Suprapubic skin (tissue), 4 donors: Measurements from ENCODE around the gene RHOB. TPM values are rescaled to one million over a fixed set of nuclear protein-coding genes. Genes with fewer than 3 reads are reported as not detected.

Experiments used
- DNase-seq, 2 donors: peaks; one replicate each; pipeline ENCODE4 v3.0.0-alpha.2; 2019; ENCODE audit warnings: low spot score in 2 of 2
- H3K27ac ChIP-seq: fragments of 200-600 bp; sonication (generic); one replicate; pipeline ENCODE4 v1.5.1; 2019
- H3K27me3 ChIP-seq: fragments of 200-600 bp; sonication (generic); one replicate; pipeline ENCODE4 v1.5.1; 2019
- H3K36me3 ChIP-seq: fragments of 200-600 bp; sonication (generic); one replicate; pipeline ENCODE4 v1.5.1; 2019
- H3K4me1 ChIP-seq: fragments of 200-600 bp; sonication (generic); one replicate; pipeline ENCODE4 v1.5.1; 2019
- H3K4me3 ChIP-seq: fragments of 200-600 bp; sonication (generic); one replicate; pipeline ENCODE4 v1.5.1; 2019; ENCODE audit warnings: mild to moderate bottlenecking
- H3K9me3 ChIP-seq: fragments of 200-600 bp; sonication (generic); one replicate; pipeline ENCODE4 v1.5.1; 2019
- EP300 ChIP-seq: sonication (generic); formaldehyde crosslinking; IDR thresholded peaks from one replicate; pipeline ENCODE4 v1.6.1; 2017; ENCODE audit warnings: antibody characterized with exemption
- POLR2A ChIP-seq, 2 donors: fragments of 450-650 bp; IDR thresholded peaks; one replicate each; pipeline ENCODE4 v1.6.1; 2017; ENCODE audit warnings: antibody characterized with exemption in 2 of 2, mild to moderate bottlenecking in 2 of 2, moderate library complexity in 2 of 2
- POLR2AphosphoS5 ChIP-seq, 3 donors: sonication (generic); formaldehyde crosslinking; IDR thresholded peaks; one replicate each; pipeline ENCODE4 v1.6.1; 2017; ENCODE audit warnings: antibody characterized with exemption in 3 of 3
- WGBS: methylation state at CpG from one replicate; pipeline ENCODE4 v1.1.5; 2018; 5-methylcytosine and 5-hydroxymethylcytosine counted together
- total RNA-seq, 4 donors: library from RNA; depleted of rRNA; stranded (reverse); fragments of >200 nt; gene quantifications; one replicate each; pipeline ENCODE4 v1.1.0, GENCODE V29; 2016
- TF ChIP-seq, protein P1 (sequence below), 2 donors: fragments of 200-600 bp in 1 of 2; fragments of 450-650 bp in 1 of 2; sonication (generic) in 1 of 2; IDR thresholded peaks; one replicate each; pipeline ENCODE4 v1.5.1; 2016 to 2019; ENCODE audit warnings: antibody characterized with exemption in 2 of 2, mild to moderate bottlenecking in 1 of 2, moderate library complexity in 1 of 2

RHOB gene
- total RNA-seq, 4 donors from 2014 or later: 404 to 719 (median 568) TPM

DNA sequence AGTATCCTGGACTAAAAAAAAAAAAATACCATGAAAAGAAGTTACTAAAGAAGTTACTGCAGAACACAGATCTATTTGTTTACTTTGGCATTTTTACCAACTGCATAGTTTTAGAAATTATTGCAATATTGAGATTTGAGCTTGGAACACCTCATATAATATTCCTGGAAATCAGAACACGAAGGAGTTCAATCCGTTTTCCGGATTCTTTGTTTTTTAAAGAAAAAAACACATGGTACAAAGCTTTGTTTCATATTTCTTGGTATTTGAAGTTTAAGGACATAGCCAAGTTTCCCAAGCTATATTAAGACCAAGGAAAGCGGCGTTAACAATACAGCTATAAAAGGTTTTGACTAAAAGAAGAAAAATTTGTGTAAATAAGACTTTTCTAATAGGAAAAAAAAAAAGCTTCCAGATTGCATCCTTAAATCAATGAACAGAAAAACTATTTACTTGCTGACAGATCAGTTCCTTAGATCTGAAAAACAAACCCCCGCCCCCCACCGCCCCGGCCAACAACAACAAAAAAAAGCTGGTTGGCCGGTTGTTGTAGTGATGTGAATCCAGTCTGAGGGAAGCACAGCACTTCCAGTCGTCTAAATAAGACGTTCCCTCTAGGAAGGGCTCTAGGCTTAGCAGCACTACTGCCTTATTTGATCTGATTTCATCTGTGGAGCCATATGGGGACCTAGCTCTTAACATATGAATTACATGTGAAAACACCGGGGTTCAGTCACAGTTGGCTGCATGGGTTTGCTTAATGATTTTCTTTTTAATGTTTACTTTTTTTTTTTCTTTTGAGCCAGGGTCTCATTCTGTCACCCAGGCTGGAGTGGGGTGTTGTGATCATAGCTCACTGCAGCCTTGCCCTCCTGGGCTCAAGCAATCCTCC lies 2.5 kb upstream of the RHOB start:
- no peak for TF ChIP-seq EP300
- peak; percentile 13 to 43 (median 19) for TF ChIP-seq POLR2AphosphoS5 (IDR thresholded peaks at IDR 0.05)
- TF ChIP-seq POLR2A (IDR thresholded peaks at IDR 0.05): peak in 1 of 2 donors; percentile 49
- TF ChIP-seq, protein P1, sequence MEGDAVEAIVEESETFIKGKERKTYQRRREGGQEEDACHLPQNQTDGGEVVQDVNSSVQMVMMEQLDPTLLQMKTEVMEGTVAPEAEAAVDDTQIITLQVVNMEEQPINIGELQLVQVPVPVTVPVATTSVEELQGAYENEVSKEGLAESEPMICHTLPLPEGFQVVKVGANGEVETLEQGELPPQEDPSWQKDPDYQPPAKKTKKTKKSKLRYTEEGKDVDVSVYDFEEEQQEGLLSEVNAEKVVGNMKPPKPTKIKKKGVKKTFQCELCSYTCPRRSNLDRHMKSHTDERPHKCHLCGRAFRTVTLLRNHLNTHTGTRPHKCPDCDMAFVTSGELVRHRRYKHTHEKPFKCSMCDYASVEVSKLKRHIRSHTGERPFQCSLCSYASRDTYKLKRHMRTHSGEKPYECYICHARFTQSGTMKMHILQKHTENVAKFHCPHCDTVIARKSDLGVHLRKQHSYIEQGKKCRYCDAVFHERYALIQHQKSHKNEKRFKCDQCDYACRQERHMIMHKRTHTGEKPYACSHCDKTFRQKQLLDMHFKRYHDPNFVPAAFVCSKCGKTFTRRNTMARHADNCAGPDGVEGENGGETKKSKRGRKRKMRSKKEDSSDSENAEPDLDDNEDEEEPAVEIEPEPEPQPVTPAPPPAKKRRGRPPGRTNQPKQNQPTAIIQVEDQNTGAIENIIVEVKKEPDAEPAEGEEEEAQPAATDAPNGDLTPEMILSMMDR (IDR thresholded peaks at IDR 0.05): no peak
- WGBS: 17% methylated on average over 12 of the region's 12 CpGs
- Histone ChIP-seq H3K27me3 (no peaks in the 10 kb centered on the region), H3K4me3 (peak overlapping the region; percentile 79), H3K9me3 (no peaks in the 10 kb centered on the region), H3K36me3 (peaks cover 16% of the 10 kb centered on the region), H3K27ac (peak overlapping the region; percentile 86), H3K4me1 (peaks cover 25% of the 10 kb centered on the region)
- DNase-seq: peak in 1 of 2 donors; percentile 58

DNA sequence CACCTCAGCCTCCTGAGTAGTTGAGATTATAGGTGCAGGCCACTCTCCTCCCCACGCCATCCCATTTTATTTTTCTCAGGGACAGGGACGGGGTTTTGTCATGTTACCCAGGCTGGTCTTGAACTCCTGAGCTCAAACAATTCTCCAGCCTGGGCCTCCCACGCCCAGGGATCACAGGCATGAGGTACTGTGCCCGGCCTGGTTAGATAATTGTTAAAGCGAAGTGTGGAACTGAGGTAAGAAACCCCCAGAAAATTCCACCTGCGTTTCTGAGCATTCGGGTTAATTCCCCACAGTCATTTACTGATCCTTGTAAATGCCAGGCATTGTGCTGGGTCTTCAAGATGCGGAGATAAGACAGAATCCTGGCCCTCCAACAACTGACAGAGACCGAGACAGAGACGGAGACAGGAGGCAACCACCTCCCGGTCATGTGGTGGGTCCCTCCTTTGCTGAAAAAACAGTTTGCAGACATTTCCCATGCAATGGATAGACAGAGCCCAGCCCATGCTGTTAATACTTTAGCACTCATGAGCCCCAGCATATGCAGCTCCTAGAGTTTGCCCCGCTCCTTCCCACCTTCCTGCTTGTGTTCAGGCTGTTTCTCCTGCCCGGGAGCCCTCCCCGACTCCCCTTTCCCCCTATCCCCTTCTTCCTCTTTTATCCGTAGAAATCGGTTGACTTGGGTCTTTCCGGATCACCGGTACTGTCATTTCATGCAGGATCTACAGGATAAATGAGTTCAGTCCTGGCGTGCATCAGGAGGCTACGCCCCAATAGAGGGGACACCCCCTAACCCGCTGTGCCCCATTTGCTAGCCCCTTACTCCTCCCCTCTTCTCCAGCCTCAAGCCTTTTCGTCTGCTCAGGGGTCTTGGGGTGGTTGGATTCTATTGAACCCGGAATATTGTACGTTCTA lies 1.6 kb upstream of the RHOB start:
- WGBS: 69% methylated on average over 24 of the region's 24 CpGs
- peak; percentile 63 to 71 for DNase-seq
- peak overlapping the region; percentile 74 for H3K27ac ChIP-seq
- H3K36me3 ChIP-seq: peaks cover 16% of the 10 kb centered on the region
- H3K27me3 ChIP-seq: no peaks in the 10 kb centered on the region
- TF ChIP-seq, protein P1 (IDR thresholded peaks at IDR 0.05): no peak
- TF ChIP-seq POLR2AphosphoS5 (IDR thresholded peaks at IDR 0.05) (no peak), EP300 (no peak), POLR2A (IDR thresholded peaks at IDR 0.05) (no peak)
- peak overlapping the region; percentile 79 for H3K4me3 ChIP-seq
- peaks cover 28% of the 10 kb centered on the region for H3K4me1 ChIP-seq
- H3K9me3 ChIP-seq: no peaks in the 10 kb centered on the region

DNA sequence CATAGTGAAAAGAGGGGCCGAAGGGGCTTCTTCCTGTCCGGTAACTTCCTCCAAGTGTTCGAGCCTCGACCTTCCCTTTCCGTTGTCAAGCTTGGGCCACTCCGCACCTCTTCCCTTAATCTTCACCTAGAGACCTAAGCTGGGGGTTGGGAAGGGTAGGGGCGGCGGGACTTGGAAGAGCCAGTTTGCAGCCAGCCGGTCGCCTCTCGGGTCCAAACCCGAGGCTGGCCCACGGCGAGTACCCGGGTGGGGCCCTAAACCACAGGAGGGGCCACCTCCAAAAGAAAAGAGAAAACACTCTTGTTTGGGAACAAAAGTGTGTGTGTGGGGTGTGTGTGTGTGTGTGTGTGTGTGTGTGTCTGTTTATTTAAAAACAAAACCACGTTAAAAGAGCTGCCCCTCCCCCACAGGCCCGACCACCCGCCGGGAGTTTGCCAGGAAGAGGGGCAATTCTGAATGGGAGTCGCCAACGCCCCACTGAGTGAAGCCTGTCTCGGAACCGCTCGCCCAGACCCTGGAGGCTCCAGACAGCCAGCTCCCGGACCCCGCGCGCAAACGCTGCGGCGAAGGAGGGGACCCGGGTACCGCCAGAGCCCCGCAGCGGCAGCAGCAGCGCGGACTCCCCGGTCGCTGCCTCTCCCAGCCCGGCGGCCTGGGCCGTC lies 488 bp upstream of the RHOB start:
- peak; percentile 76 to 80 for DNase-seq
- H3K4me1 ChIP-seq: peaks cover 38% of the 10 kb centered on the region
- TF ChIP-seq, protein P1 (IDR thresholded peaks at IDR 0.05): no peak
- H3K9me3 ChIP-seq: no peaks in the 10 kb centered on the region
- 15% methylated on average over 26 of the region's 42 CpGs for WGBS
- peaks cover 16% of the 10 kb centered on the region for H3K36me3 ChIP-seq
- H3K27me3 ChIP-seq: no peaks in the 10 kb centered on the region
- peak overlapping the region; percentile 79 for H3K4me3 ChIP-seq
- H3K27ac ChIP-seq: peak overlapping the region; percentile 99

DNA sequence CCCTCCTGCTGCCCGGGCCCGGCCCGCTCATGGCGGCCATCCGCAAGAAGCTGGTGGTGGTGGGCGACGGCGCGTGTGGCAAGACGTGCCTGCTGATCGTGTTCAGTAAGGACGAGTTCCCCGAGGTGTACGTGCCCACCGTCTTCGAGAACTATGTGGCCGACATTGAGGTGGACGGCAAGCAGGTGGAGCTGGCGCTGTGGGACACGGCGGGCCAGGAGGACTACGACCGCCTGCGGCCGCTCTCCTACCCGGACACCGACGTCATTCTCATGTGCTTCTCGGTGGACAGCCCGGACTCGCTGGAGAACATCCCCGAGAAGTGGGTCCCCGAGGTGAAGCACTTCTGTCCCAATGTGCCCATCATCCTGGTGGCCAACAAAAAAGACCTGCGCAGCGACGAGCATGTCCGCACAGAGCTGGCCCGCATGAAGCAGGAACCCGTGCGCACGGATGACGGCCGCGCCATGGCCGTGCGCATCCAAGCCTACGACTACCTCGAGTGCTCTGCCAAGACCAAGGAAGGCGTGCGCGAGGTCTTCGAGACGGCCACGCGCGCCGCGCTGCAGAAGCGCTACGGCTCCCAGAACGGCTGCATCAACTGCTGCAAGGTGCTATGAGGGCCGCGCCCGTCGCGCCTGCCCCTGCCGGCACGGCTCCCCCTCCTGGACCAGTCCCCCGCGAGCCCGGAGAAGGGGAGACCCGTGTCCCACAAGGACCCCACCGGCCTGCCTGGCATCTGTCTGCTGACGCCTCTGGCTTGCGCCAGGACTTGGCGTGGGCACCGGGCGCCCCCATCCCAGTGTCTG lies 767 bp downstream of the RHOB start:
- under 1% methylated on average over 41 of the region's 78 CpGs for WGBS
- peak overlapping the region; percentile 79 for H3K4me3 ChIP-seq
- H3K27ac ChIP-seq: peak overlapping the region; percentile 99
- peaks cover 16% of the 10 kb centered on the region for H3K36me3 ChIP-seq
- peak; percentile 74 to 82 for DNase-seq
- no peak for TF ChIP-seq EP300
- peak in 2 of 3 donors; percentile 81 to 84 for TF ChIP-seq POLR2AphosphoS5 (IDR thresholded peaks at IDR 0.05)
- no peak for TF ChIP-seq POLR2A (IDR thresholded peaks at IDR 0.05)
- TF ChIP-seq, protein P1 (IDR thresholded peaks at IDR 0.05): no peak
- peaks cover 51% of the 10 kb centered on the region for H3K4me1 ChIP-seq
- H3K9me3 ChIP-seq: no peaks in the 10 kb centered on the region
- H3K27me3 ChIP-seq: no peaks in the 10 kb centered on the region
